Body of pancreas (tissue), 4 donors: ENCODE results near the gene ZNF581. TPM values are rescaled to one million over a fixed set of nuclear protein-coding genes. Genes with fewer than 3 reads are reported as not detected.

Experiments
- ATAC-seq: fragments of 150-250 bp; one replicate; pipeline ENCODE4 v1.9.1; 2016
- DNase-seq, 4 donors: peaks; one replicate each; pipeline ENCODE4 v3.0.0-alpha.2; 2019
- H3K27ac ChIP-seq, 4 donors: fragments of 200-600 bp; sonication (generic); 1 replicate in 3 of 4; 2 replicates in 1 of 4; pipeline versions ENCODE4 v1.5.1 to v1.6.1; 2016 to 2019; ENCODE audit warnings: mild to moderate bottlenecking in 1 of 4, mixed read lengths in 1 of 4, moderate library complexity in 1 of 4
- H3K27me3 ChIP-seq, 2 donors: fragments of 200-600 bp; sonication (generic); one replicate each; pipeline ENCODE4 v1.6.0; 2016; ENCODE audit warnings: mild to moderate bottlenecking in 1 of 2
- H3K36me3 ChIP-seq, 2 donors: fragments of 200-600 bp; sonication (generic); replicated peaks in 1 of 2; 2 replicates each; pipeline ENCODE4 v1.5.1; 2016; ENCODE audit warnings: low read depth in 2 of 2; ENCODE audit not compliant: insufficient read depth in 1 of 2
- H3K4me1 ChIP-seq: fragments of 200-600 bp; sonication (generic); one replicate; pipeline ENCODE4 v1.6.0; 2016
- H3K4me3 ChIP-seq, 2 donors: fragments of 200-600 bp; sonication (generic); 1 replicate in 1 of 2; 2 replicates in 1 of 2; pipeline ENCODE4 v1.5.1; 2016 to 2019
- H3K9me3 ChIP-seq, 3 donors: fragments of 200-600 bp; sonication (generic); 1 replicate in 2 of 3; 2 replicates in 1 of 3; pipeline ENCODE4 v1.5.1; 2016
- CTCF ChIP-seq, 7 experiments: fragments of 450-650 bp in 4 of 7; fragments of 200-600 bp in 3 of 7; sonication (generic) in 3 of 7; IDR thresholded peaks; one replicate each; pipeline ENCODE4 v1.5.1; 2016 to 2019; ENCODE audit warnings: antibody characterized with exemption in 7 of 7
- POLR2A ChIP-seq, 3 donors: fragments of 450-650 bp; IDR thresholded peaks; one replicate each; pipeline ENCODE4 v1.6.1; 2016; ENCODE audit warnings: antibody characterized with exemption in 3 of 3, mild to moderate bottlenecking in 2 of 3
- WGBS, 2 donors: methylation state at CpG; one replicate each; pipeline ENCODE4 v1.1.5; 2017; 5-methylcytosine and 5-hydroxymethylcytosine counted together
- intact Hi-C: fragments of 100-400 bp; cut with DNase I; formaldehyde crosslinking; loops from one replicate; pipeline ENCODE4 v1.15.1; 2023
- total RNA-seq, 2 donors: library from RNA; depleted of rRNA; stranded (reverse); fragments of >200 nt; gene quantifications; one replicate each; pipeline ENCODE4 v1.1.0, GENCODE V29; 2016

Gene ZNF581
- total RNA-seq, 2 donors from 2014 or later, result 16.8 to 20.2 TPM

- no peak for ATAC-seq
- intact Hi-C loops, result loop anchor here (10.0 kb wide), 1 partner anchor 1219 kb away; no protein-coding TSS in a partner anchor
- Histone ChIP-seq H3K27ac (peak overlapping the region in 1 of 4 donors; percentile 80), H3K4me1 (peaks cover 42% of the 10 kb centered on the region), H3K27me3 (no peaks in the 10 kb centered on the region), H3K9me3 (no peaks in the 10 kb centered on the region), H3K4me3 (no peak overlapping the region), H3K36me3 (peaks cover 8 to 22% of the 10 kb centered on the region in 2 donors)
- TF ChIP-seq POLR2A (IDR thresholded peaks at IDR 0.05), result no peak
- no peak for TF ChIP-seq CTCF (IDR thresholded peaks at IDR 0.05)
- no peak for DNase-seq
- 60 to 88% methylated on average over 8 to 15 of the region's 15 CpGs for WGBS, 2 donors
Observed at GRCh38 chr19:55673889-55674288, 30.4 kb downstream of the ZNF581 start.

GRCh38 chr19:55674459-55674840, 31.0 kb downstream of the ZNF581 start:
- Histone ChIP-seq H3K27ac (peak overlapping the region; percentile 80 to 95 (median 91)), H3K9me3 (no peaks in the 10 kb centered on the region), H3K36me3 (peaks cover 4 to 22% of the 10 kb centered on the region in 2 donors), H3K4me3 (peak overlapping the region; percentile 35 to 79), H3K4me1 (peaks cover 48% of the 10 kb centered on the region), H3K27me3 (no peaks in the 10 kb centered on the region)
- intact Hi-C loops, result loop anchor here (10.0 kb wide), 1 partner anchor 1220 kb away; no protein-coding TSS in a partner anchor
- ATAC-seq (no peak), DNase-seq (no peak)
- 15 to 31% methylated on average over 10 to 17 of the region's 17 CpGs for whole genome bisulfite sequencing, 2 donors
- no peak for TF ChIP-seq CTCF (IDR thresholded peaks at IDR 0.05)
- TF ChIP-seq POLR2A (IDR thresholded peaks at IDR 0.05), result no peak

GRCh38 chr19:55674841-55675660, 31.6 kb downstream of the ZNF581 start, which contains the start of gene EPN1:
Gene EPN1 (plus strand): TSS chr19:55675226. CDS start chr19:55678628, 3,402 bp downstream.
- intact Hi-C loops, result loop anchor here (10.0 kb wide), 1 partner anchor 1220 kb away; no protein-coding TSS in a partner anchor
- peaks cover 0 to 18% of the 10 kb centered on the region in 2 donors for H3K36me3 ChIP-seq
- H3K4me1 ChIP-seq, result peaks cover 54% of the 10 kb centered on the region

GRCh38 chr19:55675661-55676354, 32.4 kb downstream of the ZNF581 start:
- ATAC-seq (no peak), DNase-seq (no peak)
- Histone ChIP-seq H3K36me3 (peaks cover 0 to 11% of the 10 kb centered on the region in 2 donors), H3K4me1 (peaks cover 61% of the 10 kb centered on the region), H3K27ac (peak overlapping the region; percentile 80 to 95 (median 91)), H3K4me3 (peak overlapping the region; percentile 35 to 79), H3K27me3 (no peaks in the 10 kb centered on the region), H3K9me3 (no peaks in the 10 kb centered on the region)
- intact Hi-C loops, result loop anchor here (10.0 kb wide), 1 partner anchor 1221 kb away; no protein-coding TSS in a partner anchor
- TF ChIP-seq POLR2A (IDR thresholded peaks at IDR 0.05) (no peak), CTCF (IDR thresholded peaks at IDR 0.05) (no peak)
- WGBS, 2 donors, result 2 to 4% methylated on average over 16 of the region's 16 CpGs

More at GRCh38 chr19:55674841-55675660, 31.6 kb downstream of the ZNF581 start, which contains the start of gene EPN1:
- 1% methylated on average over 91 of the region's 101 CpGs; no CpG with 5 or more reads in 1 of the 2 donors for WGBS, 2 donors
- Histone ChIP-seq H3K27me3 (no peaks in the 10 kb centered on the region), H3K9me3 (no peaks in the 10 kb centered on the region), H3K27ac (peak within 1 kb of the TSS; percentile 80 to 95 (median 91)), H3K4me3 (peak within 1 kb of the TSS; percentile 35 to 79)
- TF ChIP-seq CTCF (IDR thresholded peaks at IDR 0.05), result no peak
- TF ChIP-seq POLR2A (IDR thresholded peaks at IDR 0.05), result peak; percentile 9 to 61 (median 31)
- DNase-seq (peak; percentile 97 to 98 (median 98)), ATAC-seq (peak; percentile 93)
